GM23248 (cell line): ENCODE measurements around the gene SELENOH.

Experiments
- EZH2 ChIP-seq: fragments of 200-600 bp; sonication (generic); IDR thresholded peaks from 2 replicates; pipeline ENCODE4 v1.6.1; 2018; ENCODE audit warnings: antibody characterized with exemption, mild to moderate bottlenecking; ENCODE audit not compliant: insufficient read depth, poor library complexity, severe bottlenecking
- EZH2phosphoT487 ChIP-seq: fragments of 200-600 bp; sonication (generic); IDR thresholded peaks from 2 replicates; pipeline ENCODE4 v1.6.1; 2018; ENCODE audit warnings: antibody characterized with exemption, moderate library complexity, mild to moderate bottlenecking, low read depth; ENCODE audit not compliant: insufficient read depth

GRCh38 chr11:57764972-57765371, 23.7 kb downstream of the SELENOH start:
- TF ChIP-seq EZH2: no peak
- TF ChIP-seq EZH2phosphoT487: no peak
